ENCODE data around the gene ITGA7. TPM values are rescaled to one million over a fixed set of nuclear protein-coding genes. Genes with fewer than 3 reads are reported as not detected.
A peak's percentile ranks its signal among the peaks of the same experiment; 100 is the strongest.

The ITGA7 gene
- total RNA-seq, 1 experiment from 2014 or later, result 96.2 TPM

- peak overlapping the region; percentile 66 for H3K4me3 Mint-ChIP-seq
- no peaks in the 10 kb centered on the region for H3K9me3 Mint-ChIP-seq
- no peaks in the 10 kb centered on the region for H3K27me3 Mint-ChIP-seq (ENCODE audit: low read depth)
- peak overlapping the region; percentile 77; the same call in 1 of the 2 replicates for H3K27ac Mint-ChIP-seq
- peaks cover 69% of the 10 kb centered on the region for H3K4me1 Mint-ChIP-seq
- CTCF ChIA-PET, result interaction anchor here (0.6 to 5.0 kb wide), 10 partner anchors 8 to 519 kb away, joined by 3 to 50 read pairs (median 3); partner anchors contain the start of genes ORMDL2 and SARNP
- no peak for DNase-seq (ENCODE audit: low spot score)
- POLR2A ChIA-PET, result interaction anchor here (0.5 to 1.6 kb wide), 5 partner anchors 10 to 260 kb away, joined by 3 to 4 read pairs (median 3); partner anchors contain the start of gene DNAJC14
- TF ChIP-seq, protein P1, sequence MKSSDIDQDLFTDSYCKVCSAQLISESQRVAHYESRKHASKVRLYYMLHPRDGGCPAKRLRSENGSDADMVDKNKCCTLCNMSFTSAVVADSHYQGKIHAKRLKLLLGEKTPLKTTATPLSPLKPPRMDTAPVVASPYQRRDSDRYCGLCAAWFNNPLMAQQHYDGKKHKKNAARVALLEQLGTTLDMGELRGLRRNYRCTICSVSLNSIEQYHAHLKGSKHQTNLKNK (CRISPR knock-in tag; IDR thresholded peaks at IDR 0.05), result 0 out of 2 replicates have a peak, but pooled peaks have one; percentile 11
- TF ChIP-seq, protein P2, sequence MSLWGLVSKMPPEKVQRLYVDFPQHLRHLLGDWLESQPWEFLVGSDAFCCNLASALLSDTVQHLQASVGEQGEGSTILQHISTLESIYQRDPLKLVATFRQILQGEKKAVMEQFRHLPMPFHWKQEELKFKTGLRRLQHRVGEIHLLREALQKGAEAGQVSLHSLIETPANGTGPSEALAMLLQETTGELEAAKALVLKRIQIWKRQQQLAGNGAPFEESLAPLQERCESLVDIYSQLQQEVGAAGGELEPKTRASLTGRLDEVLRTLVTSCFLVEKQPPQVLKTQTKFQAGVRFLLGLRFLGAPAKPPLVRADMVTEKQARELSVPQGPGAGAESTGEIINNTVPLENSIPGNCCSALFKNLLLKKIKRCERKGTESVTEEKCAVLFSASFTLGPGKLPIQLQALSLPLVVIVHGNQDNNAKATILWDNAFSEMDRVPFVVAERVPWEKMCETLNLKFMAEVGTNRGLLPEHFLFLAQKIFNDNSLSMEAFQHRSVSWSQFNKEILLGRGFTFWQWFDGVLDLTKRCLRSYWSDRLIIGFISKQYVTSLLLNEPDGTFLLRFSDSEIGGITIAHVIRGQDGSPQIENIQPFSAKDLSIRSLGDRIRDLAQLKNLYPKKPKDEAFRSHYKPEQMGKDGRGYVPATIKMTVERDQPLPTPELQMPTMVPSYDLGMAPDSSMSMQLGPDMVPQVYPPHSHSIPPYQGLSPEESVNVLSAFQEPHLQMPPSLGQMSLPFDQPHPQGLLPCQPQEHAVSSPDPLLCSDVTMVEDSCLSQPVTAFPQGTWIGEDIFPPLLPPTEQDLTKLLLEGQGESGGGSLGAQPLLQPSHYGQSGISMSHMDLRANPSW (CRISPR knock-in tag; conservative IDR thresholded peaks at IDR 0.05; ENCODE audit: low read depth), result no peak
- no peak for ATAC-seq
- peaks cover 40% of the 10 kb centered on the region for H3K36me3 Mint-ChIP-seq
Measured at GRCh38 chr12:55746913-55747231, 39.2 kb upstream of the ITGA7 start.

- TF ChIP-seq PRRX2 (CRISPR knock-in tag; IDR thresholded peaks at IDR 0.05), result no peak
- ChIA-PET CTCF (interaction anchor here (0.6 to 5.0 kb wide), 13 partner anchors 9 to 520 kb away, joined by 3 to 50 read pairs (median 3); partner anchors contain the start of genes CD63, ORMDL2 and SARNP), POLR2A (interaction anchor here (0.5 to 1.6 kb wide), 7 partner anchors 11 to 261 kb away, joined by 3 to 4 read pairs (median 3); no protein-coding TSS in a partner anchor)
- Mint-ChIP-seq H3K4me1 (peaks cover 72% of the 10 kb centered on the region), H3K27me3 (ENCODE audit: low read depth) (no peaks in the 10 kb centered on the region), H3K4me3 (peak overlapping the region; percentile 66), H3K27ac (peak overlapping the region; percentile 77), H3K36me3 (peaks cover 39% of the 10 kb centered on the region), H3K9me3 (no peaks in the 10 kb centered on the region)
- ATAC-seq (no peak), DNase-seq (ENCODE audit: low spot score) (no peak)
Measured at GRCh38 chr12:55746174-55746912, 38.6 kb upstream of the ITGA7 start.

DNA sequence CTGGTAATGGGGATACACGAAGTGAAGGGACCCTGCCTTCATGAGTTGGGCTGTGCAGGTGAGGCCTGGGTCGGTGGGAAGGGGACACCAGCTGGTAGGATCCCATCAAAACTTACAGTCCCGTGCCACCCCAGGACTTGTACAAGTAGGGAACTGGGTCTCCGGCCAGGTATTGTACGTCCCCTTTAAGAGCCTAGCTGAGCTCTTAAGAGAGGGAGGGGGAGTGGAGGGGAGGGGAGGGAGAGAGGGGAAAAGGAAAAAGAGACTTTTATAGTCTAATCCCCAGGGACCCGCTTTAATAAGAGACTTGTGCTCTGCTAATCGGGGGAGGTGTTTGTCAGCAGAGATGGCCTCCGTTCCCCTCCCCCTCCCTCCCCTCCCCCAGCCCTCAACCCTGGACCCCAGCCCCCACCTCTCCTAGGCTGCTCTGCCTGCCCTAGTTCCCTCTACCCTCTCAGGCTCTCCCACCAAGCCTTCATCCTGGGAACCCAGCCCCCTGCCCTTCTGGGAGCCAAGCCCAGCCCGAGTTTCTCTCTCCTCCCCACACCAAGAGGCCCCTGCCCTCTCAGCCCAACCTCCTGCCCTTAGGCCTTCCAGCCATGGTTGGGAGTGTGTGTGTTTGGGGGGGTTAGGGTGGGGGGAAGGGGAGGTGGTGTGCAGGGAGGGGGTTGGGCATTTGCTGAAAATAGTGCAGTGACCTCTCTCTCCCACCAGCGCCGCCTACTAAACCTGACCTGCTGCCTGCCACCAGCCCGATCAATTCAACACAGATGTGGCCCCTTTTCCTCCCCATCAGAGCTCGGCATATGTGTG lies 37.9 kb upstream of the ITGA7 start:
- peak; percentile 82 for DNase-seq (ENCODE audit: low spot score)
- ATAC-seq, result peak; percentile 69
- ChIA-PET CTCF (interaction anchor here (0.6 to 5.0 kb wide), 22 partner anchors 8 to 299 kb away, joined by 3 to 50 read pairs (median 4); partner anchors contain the start of genes CD63, DNAJC14, IKZF4 and ITGA7), POLR2A (interaction anchor here (0.6 to 4.0 kb wide), 7 partner anchors 13 to 230 kb away, joined by 3 to 19 read pairs (median 3); partner anchors contain the start of genes CD63 and ORMDL2)
- Mint-ChIP-seq H3K36me3 (peaks cover 31% of the 10 kb centered on the region), H3K9me3 (no peaks in the 10 kb centered on the region), H3K27me3 (ENCODE audit: low read depth) (peaks cover 2% of the 10 kb centered on the region; the same call in 1 of the 2 replicates), H3K4me1 (peaks cover 68% of the 10 kb centered on the region), H3K4me3 (peak overlapping the region; percentile 97), H3K27ac (peak overlapping the region; percentile 84)
- TF ChIP-seq ATF6 (CRISPR knock-in tag; IDR thresholded peaks at IDR 0.05) (no peak), ZNF281 (CRISPR knock-in tag; IDR thresholded peaks at IDR 0.05) (peak; percentile 69; the same call in 1 of the 2 replicates)
